Spleen (tissue), 11 donors: ENCODE measurements around the gene CCDC83. TPM values are rescaled to one million over a fixed set of nuclear protein-coding genes. Genes with fewer than 3 reads are reported as not detected.
"Not testable (repeated sequence)": the region's sequence is repeated elsewhere in the genome, so short reads cannot be mapped to it uniquely, and the experiment has no call there.

Source experiments
- DNase-seq: peaks from one replicate; pipeline ENCODE4 v3.0.0-alpha.2; 2020
- H3K27ac ChIP-seq, 8 donors: fragments of 200-600 bp; sonication (generic) in 7 of 8; 1 replicate in 4 of 8; 2 replicates in 4 of 8; pipeline versions ENCODE4 v1.5.0 to v1.8.0; 2016 to 2021; ENCODE audit warnings: inconsistent platforms in 4 of 8, mild to moderate bottlenecking in 4 of 8, moderate library complexity in 1 of 8
- H3K27me3 ChIP-seq, 7 donors: fragments of 200-600 bp; sonication (generic) in 6 of 7; replicated peaks in 1 of 7; 1 replicate in 4 of 7; 2 replicates in 3 of 7; pipeline versions ENCODE4 v1.5.0 to v1.8.0; 2016 to 2021; ENCODE audit warnings: inconsistent platforms in 3 of 7, mild to moderate bottlenecking in 1 of 7
- H3K36me3 ChIP-seq, 6 donors: fragments of 200-600 bp; sonication (generic) in 5 of 6; 1 replicate in 4 of 6; 2 replicates in 2 of 6; pipeline versions ENCODE4 v1.5.0 to v1.8.0; 2016 to 2021; ENCODE audit warnings: inconsistent platforms in 2 of 6
- H3K4me1 ChIP-seq, 6 donors: fragments of 200-600 bp; sonication (generic) in 5 of 6; 1 replicate in 3 of 6; 2 replicates in 3 of 6; pipeline versions ENCODE4 v1.5.0 to v1.8.0; 2016 to 2021; ENCODE audit warnings: inconsistent platforms in 3 of 6
- H3K4me3 ChIP-seq, 8 donors: fragments of 200-600 bp; sonication (generic) in 7 of 8; 1 replicate in 4 of 8; 2 replicates in 4 of 8; pipeline versions ENCODE4 v1.5.0 to v1.8.0; 2016 to 2021; ENCODE audit warnings: inconsistent platforms in 4 of 8, mild to moderate bottlenecking in 4 of 8, moderate library complexity in 2 of 8
- H3K9me3 ChIP-seq, 8 donors: fragments of 200-600 bp; sonication (generic) in 7 of 8; 1 replicate in 4 of 8; 2 replicates in 4 of 8; pipeline versions ENCODE4 v1.5.0 to v1.8.0; 2016 to 2021; ENCODE audit warnings: inconsistent platforms in 4 of 8
- CTCF ChIP-seq, 11 experiments: fragments of 200-600 bp in 7 of 11; fragments of 450-650 bp in 4 of 11; sonication (generic) in 4 of 11; IDR thresholded peaks in 8 of 11; conservative IDR thresholded peaks in 3 of 11; 1 replicate in 7 of 11; 2 replicates in 4 of 11; pipeline versions ENCODE4 v1.4.0 to v1.8.0; 2016 to 2021; ENCODE audit warnings: antibody characterized with exemption in 11 of 11, inconsistent platforms in 4 of 11, mild to moderate bottlenecking in 1 of 11
- POLR2A ChIP-seq, 3 donors: fragments of 450-650 bp; IDR thresholded peaks; one replicate each; pipeline ENCODE4 v1.5.1; 2017; ENCODE audit warnings: antibody characterized with exemption in 3 of 3, mild to moderate bottlenecking in 1 of 3
- POLR2AphosphoS5 ChIP-seq, 3 donors: sonication (generic); formaldehyde crosslinking; IDR thresholded peaks; one replicate each; pipeline ENCODE4 v1.5.1; 2017; ENCODE audit warnings: antibody characterized with exemption in 3 of 3
- WGBS, 5 donors: extraction: QIAGEN DNeasy Blood & Tissue Kit in 3 of 5; methylation state at CpG; one replicate each; pipeline versions ENCODE4 v1.1.5 to v1.1.7; 2013 to 2018; 5-methylcytosine and 5-hydroxymethylcytosine counted together
- intact Hi-C: fragments of 100-400 bp; cut with DNase I; formaldehyde crosslinking; loops from one replicate; pipeline ENCODE4 v1.15.0; 2023; ENCODE audit warnings: low total_unique reads
- polyA plus RNA-seq, 3 donors: library from polyadenylated mRNA; stranded (reverse); fragments of 200-250 nt; gene quantifications; one replicate each; pipeline ENCODE4 v1.2.1, GENCODE V29; 2013
- total RNA-seq, 7 donors: library from RNA; depleted of rRNA in 3 of 7; stranded (reverse); fragments of >200 nt in 3 of 7; fragmentation: NEBNext Ultra II Directional in 4 of 7; extraction: Animal tissue kit (Norgen Biotek cat#: 25700) in 4 of 7; gene quantifications; one replicate each; pipeline versions ENCODE4 v1.1.0 to v1.2.1, GENCODE V29; 2016 to 2021
- donor health status: healthy with polysubstance abuse.
- donor health status: DM: no; HTN: no; CAD: no; lungs with moderate emphysema.
- donor health status: DM: no; HTN: no; CAD: no.
- donor health status: Bipolar disorder and iron deficiency.
- donor health status: healthy.
- donor health status: DM: no; HTN: no; CAD: no.
- donor health status: DM: yes; HTN: yes; CAD: no.

Gene CCDC83
- total and polyA plus RNA-seq, 10 donors = not detected

GRCh38 chr11:85857098-85857497 is 1.9 kb downstream of the CCDC83 start:
- 86 to 98% (median 94%) methylated on average over 7 to 10 of the region's 10 CpGs for WGBS, 5 donors
- Histone ChIP-seq H3K9me3 (no peaks in the 10 kb centered on the region), H3K36me3 (no peaks in the 10 kb centered on the region), H3K27me3 (no peaks in the 10 kb centered on the region), H3K4me3 (no peak overlapping the region), H3K4me1 (peaks cover 6 to 20% (median 14%) of the 10 kb centered on the region in 6 donors), H3K27ac (no peak overlapping the region)
- no peak for DNase-seq
- TF ChIP-seq CTCF (IDR thresholded peaks at IDR 0.05 in 8 of 11, conservative IDR thresholded peaks at IDR 0.05 in 3 of 11) (no peak), POLR2A (IDR thresholded peaks at IDR 0.05) (no peak), POLR2AphosphoS5 (IDR thresholded peaks at IDR 0.05) (no peak)
- intact Hi-C loops = no loop called here

GRCh38 chr11:85859541-85859940 is 4.4 kb downstream of the CCDC83 start:
- H3K36me3 ChIP-seq, H3K9me3 ChIP-seq, H3K27me3 ChIP-seq, H3K4me3 ChIP-seq, DNase-seq, H3K27ac ChIP-seq, intact Hi-C loops: not testable (repeated sequence)
- peaks cover 5 to 12% (median 7%) of the 10 kb centered on the region in 6 donors for H3K4me1 ChIP-seq

- H3K4me3 ChIP-seq = no peak overlapping the region
- WGBS, 5 donors = 14 to 41% (median 21%) methylated on average over 1 of the region's 1 CpG
- no peak for DNase-seq
- no peak overlapping the region for H3K27ac ChIP-seq
- TF ChIP-seq POLR2AphosphoS5 (IDR thresholded peaks at IDR 0.05) = no peak
- TF ChIP-seq CTCF (IDR thresholded peaks at IDR 0.05 in 8 of 11, conservative IDR thresholded peaks at IDR 0.05 in 3 of 11) = no peak
- TF ChIP-seq POLR2A (IDR thresholded peaks at IDR 0.05) = no peak
- no peaks in the 10 kb centered on the region for H3K36me3 ChIP-seq
- no peaks in the 10 kb centered on the region for H3K27me3 ChIP-seq
- no peaks in the 10 kb centered on the region for H3K4me1 ChIP-seq
- intact Hi-C loops = no loop called here
- no peaks in the 10 kb centered on the region for H3K9me3 ChIP-seq
Observed at GRCh38 chr11:85863855-85864254, 8.7 kb downstream of the CCDC83 start.

- TF ChIP-seq POLR2A (IDR thresholded peaks at IDR 0.05) = no peak
- no peak for TF ChIP-seq CTCF (IDR thresholded peaks at IDR 0.05 in 8 of 11, conservative IDR thresholded peaks at IDR 0.05 in 3 of 11)
- TF ChIP-seq POLR2AphosphoS5 (IDR thresholded peaks at IDR 0.05) = no peak
- no peak for DNase-seq
- no peaks in the 10 kb centered on the region for H3K27me3 ChIP-seq
- H3K4me1 ChIP-seq = no peaks in the 10 kb centered on the region
- 72 to 80% (median 75%) methylated on average over 1 of the region's 1 CpG for WGBS, 5 donors
- H3K4me3 ChIP-seq = no peak overlapping the region
- intact Hi-C loops = loop anchor here (5.0 kb wide), 1 partner anchor 346 kb away; no protein-coding TSS in a partner anchor
- H3K27ac ChIP-seq = no peak overlapping the region
- H3K9me3 ChIP-seq = no peaks in the 10 kb centered on the region
- no peaks in the 10 kb centered on the region for H3K36me3 ChIP-seq
Observed at GRCh38 chr11:85866137-85866827, 11.1 kb downstream of the CCDC83 start.
